Posterior cingulate gyrus (tissue), 11 donors: ENCODE results near the gene GPC6.

Experiments used
- DNase-seq, 10 donors: peaks; one replicate each; pipeline versions ENCODE4 v3.0.0 to v3.0.0-alpha.2; 2020 to 2021; ENCODE audit warnings: mixed read lengths in 3 of 10
- intact Hi-C: fragments of 100-400 bp; cut with DNase I; formaldehyde crosslinking; loops from one replicate; pipeline ENCODE4 v1.15.1; 2023

Gene GPC6

GRCh38 chr13:93984052-93984451 is 757.4 kb downstream of the GPC6 start:
- no peak for DNase-seq
- intact Hi-C loops: no loop called here

GRCh38 chr13:93984876-93985275 is 758.3 kb downstream of the GPC6 start:
- intact Hi-C loops: no loop called here
- DNase-seq: no peak

GRCh38 chr13:93987458-93987857 is 760.9 kb downstream of the GPC6 start:
- intact Hi-C loops: no loop called here

DNA sequence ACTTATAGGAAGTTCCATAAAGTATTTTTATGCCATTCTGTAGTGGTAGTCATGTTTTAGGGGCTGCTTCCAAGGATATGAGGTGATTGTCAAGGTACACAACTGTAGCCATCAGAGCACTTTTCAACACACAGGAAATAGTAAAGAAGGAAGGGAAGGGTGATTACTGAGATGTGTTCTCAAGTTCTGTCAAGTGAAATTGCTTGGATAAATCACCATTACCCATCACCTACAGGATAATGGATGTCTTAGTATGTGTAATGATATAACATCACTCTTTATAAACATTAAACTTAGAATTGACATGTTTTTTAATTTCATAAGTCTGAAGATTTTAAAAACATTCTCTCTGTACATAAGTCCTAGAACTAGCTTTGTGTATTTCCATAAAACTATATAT is 765.0 kb downstream of the GPC6 start:
- intact Hi-C loops: no loop called here
- no peak for DNase-seq

More at GRCh38 chr13:93987458-93987857, 760.9 kb downstream of the GPC6 start:
- no peak for DNase-seq

- intact Hi-C loops: no loop called here
These were observed 769.9 kb downstream of the GPC6 start for GRCh38 chr13:93996481-93996880.

DNA sequence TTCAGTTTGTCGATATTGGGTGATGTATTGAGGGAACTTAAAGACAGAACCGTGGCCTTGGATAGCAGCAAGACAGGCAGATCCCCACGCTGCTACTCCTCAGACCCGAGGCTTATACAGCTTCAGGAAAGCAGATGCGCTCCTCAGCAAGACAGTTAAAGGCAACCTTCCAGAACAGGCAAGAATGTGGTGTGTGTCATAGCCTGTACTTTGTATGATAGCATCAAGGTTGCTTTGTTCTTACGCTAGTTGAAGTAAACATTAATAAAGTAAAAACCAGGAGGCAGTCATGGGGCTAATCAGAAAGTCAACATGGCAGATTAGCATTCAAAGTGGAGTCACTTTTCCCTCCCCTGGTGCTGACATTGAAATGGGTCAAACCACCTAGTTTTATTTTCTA is 779.7 kb downstream of the GPC6 start:
- no peak for DNase-seq
- intact Hi-C loops: no loop called here

More at GRCh38 chr13:93996481-93996880, 769.9 kb downstream of the GPC6 start:
- DNase-seq: no peak

DNA sequence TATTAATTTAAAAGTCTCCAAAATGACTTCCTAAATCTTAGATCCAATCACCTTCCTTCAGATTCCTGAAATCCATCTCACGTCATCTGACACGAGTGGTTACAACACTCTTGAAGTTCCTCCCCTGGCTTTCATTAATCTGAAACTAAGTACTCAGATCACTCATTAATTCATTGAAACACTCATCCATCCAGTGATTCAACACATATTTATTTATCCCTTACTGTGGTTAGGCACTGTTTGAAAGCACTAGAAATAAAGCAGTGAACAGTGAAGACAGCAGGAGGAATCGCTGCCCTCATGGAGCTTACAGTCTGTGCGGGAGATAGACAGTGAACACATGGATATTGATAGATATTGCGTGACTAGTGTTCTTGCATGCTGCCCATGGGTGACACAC is 780.5 kb downstream of the GPC6 start:
- intact Hi-C loops: no loop called here
- no peak for DNase-seq

- intact Hi-C loops: no loop called here
These were observed 783.1 kb downstream of the GPC6 start for GRCh38 chr13:94009701-94010100.

DNA sequence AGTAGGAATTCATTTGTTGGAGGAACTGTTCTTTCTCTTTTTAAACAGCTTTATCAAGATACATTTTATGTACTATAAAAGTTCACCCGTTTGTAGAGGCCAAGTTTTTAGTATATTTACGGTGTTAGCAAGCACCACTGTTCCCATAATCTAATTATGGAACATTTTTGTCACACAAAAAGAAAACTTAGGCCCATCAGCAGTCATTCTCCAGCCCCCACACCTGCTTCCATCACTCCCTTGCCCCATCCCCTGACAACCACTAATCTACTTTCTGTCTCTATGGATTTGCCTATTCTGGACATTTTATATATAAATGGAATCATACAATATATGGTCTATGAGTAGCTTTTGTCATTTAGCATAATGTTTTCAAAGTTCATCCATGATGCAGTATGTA is 787.9 kb downstream of the GPC6 start:
- intact Hi-C loops: no loop called here
- DNase-seq: no peak

More at GRCh38 chr13:94009701-94010100, 783.1 kb downstream of the GPC6 start:
- DNase-seq: no peak

GRCh38 chr13:94020426-94020825 is 793.8 kb downstream of the GPC6 start:
- DNase-seq: no peak
- intact Hi-C loops: no loop called here

- intact Hi-C loops: no loop called here
- no peak for DNase-seq
These were observed 794.2 kb downstream of the GPC6 start for GRCh38 chr13:94020833-94021232.

GRCh38 chr13:94028234-94028633 is 801.6 kb downstream of the GPC6 start:
- intact Hi-C loops: no loop called here
- no peak for DNase-seq

DNA sequence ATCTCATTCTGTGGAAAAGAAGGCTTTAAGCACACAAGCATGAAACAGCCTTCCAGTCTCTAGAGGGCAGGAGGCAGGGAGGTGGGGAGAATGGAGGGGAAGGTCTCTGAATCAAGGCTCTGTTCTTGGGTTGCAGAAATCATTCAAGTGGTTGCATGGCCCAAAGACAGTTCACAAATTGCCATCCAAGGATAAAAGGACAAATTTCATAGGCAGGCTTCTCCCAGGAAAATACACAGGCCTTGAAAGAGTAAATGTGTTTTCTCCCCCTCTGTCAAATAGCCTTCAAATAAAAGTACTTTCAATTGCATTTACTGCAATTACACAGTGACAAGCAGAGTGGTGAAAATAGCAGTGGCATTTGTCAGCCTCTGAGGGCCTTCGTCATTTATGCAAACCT is 802.0 kb downstream of the GPC6 start:
- DNase-seq: no peak

DNA sequence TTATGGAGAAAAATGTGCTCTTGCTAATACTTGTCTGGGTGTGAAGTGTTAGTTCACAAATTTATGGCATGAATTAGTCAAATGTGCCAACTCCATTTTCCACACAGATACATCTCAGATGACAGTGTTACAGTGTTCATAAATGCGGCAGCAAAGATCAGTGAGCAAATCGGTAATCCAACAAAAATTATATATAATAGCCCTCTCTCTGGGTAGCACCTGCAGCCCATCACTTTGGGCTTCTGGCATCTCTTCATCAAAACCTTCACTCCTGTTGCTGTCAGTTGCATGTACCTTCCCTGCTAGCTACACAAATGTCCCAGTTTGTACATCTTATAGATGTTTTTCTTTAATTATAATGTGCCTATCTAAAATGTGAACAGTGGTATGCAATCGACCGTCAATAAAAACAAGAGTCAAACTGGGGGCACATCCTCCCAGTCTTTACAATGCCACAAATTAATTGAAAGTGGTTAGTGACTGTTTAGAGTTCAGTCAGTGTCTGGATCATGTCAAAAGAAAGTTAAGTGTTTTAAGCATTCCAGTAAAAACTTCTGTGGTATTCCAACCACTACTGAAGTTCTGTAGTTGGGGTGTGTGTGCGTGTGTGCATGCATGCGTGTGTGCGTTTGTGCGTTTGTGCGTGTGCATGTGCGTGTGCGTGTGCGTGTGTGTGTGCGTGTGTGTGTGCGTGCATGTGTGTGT is 804.0 kb downstream of the GPC6 start:
- intact Hi-C loops: no loop called here
- no peak for DNase-seq

More for the DNA sequence above, 802.0 kb downstream of the GPC6 start:
- intact Hi-C loops: no loop called here

GRCh38 chr13:94031609-94032008 is 805.0 kb downstream of the GPC6 start:
- intact Hi-C loops: no loop called here
- no peak for DNase-seq

GRCh38 chr13:94033098-94033497 is 806.5 kb downstream of the GPC6 start:
- DNase-seq: no peak
- intact Hi-C loops: no loop called here

DNA sequence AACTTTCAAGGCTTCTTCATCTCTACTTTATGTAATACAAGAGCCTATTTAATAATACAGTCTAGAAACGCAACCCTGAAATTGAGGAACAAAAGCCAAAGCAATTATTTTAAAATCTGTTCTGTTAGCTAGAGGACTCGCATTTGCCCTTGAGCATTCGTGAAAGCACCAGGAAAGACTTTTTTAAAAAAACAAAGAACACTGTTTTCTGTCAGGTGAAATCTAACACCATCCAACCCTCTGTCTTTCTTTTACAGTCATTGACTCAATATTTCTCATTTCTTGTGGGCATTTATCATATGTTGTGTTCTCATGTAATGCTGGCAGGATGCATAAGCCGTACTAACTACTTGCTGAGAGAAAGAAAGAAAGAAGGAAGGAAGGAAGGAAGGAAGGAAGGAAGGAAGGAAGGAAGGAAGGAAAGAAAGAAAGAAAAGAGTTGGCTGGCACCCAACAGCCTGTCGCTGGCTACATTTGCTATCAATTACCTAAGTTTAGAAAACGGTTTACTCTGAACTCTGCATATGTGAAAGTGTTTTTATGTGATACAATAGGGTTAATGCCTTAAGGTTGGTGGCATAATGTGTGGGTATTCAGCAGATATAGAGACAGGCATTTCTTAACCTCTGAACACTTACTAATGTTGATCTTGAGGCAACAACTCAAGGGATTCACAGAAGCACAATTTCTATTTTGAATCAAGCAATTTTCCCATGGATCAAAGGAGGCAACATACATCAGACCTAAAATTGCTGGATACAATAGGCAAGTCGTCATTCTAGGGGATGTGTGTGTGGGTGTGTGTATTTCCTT is 807.4 kb downstream of the GPC6 start:
- DNase-seq: no peak
- intact Hi-C loops: no loop called here

DNA sequence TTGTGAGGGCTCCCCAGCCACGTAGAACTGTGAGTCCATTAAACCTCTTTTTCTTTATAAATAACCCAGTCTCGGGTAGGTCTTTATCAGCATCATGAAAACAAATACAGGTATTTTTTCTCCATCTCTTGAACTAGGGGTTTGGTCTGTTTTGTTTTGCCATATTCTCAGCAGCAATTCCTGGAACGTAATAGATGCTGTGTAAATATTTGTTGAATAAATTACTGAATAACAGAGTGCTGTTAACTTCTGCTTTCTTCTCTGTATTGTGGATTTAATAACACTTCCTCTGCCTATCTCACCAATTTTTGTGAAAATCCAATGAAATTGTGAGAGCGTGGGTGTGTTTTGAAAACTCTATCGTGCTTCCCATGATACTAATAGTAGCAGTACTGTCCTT is 823.4 kb downstream of the GPC6 start:
- intact Hi-C loops: no loop called here
- no peak for DNase-seq

GRCh38 chr13:94050686-94051085 is 824.1 kb downstream of the GPC6 start:
- no peak for DNase-seq
- intact Hi-C loops: no loop called here

GRCh38 chr13:94053986-94054593 is 827.5 kb downstream of the GPC6 start:
- DNase-seq: peak in 2 of 10 donors; percentile 26 to 81
- intact Hi-C loops: no loop called here

DNA sequence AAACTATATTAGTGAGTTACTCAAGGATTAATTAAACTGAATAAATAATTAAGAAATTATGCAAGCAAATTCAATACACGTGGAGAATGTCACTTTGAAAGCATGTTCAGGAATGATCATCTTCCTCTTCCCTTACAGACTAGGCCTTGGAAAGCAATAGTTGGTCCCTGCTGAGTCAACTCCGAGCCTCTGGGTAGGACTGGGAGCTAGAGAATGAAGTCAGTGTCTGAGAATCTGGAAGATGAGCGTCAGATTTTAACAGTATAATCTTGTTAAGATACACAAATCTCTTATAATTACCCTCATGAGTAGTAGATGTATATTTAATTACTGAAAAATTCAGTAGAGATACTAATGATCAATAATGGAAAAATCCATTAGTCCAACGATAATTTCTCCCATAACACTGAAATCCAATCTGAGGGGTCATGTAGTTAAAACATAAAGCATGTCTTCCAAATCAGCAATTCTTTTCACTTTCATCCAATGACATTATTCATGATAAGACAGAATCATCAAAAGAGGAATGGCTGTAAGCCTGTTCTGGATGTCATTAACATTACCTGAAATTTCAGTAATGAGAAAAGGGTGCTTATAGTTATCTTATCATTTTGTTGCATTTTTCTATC is 829.9 kb downstream of the GPC6 start:
- no peak for DNase-seq
- intact Hi-C loops: no loop called here
